HG02763 (cell line): ENCODE results near the gene DVL1.
"Not testable (repeated sequence)": the region's sequence is repeated elsewhere in the genome, so short reads cannot be mapped to it uniquely, and the experiment has no call there.

ENCODE experiments used
- ATAC-seq: cut with Tn5 transposase; IDR thresholded peaks from one replicate; pipeline ENCODE4 v1.9.1; 2021; ENCODE audit warnings: mild to moderate bottlenecking, moderate library complexity; ENCODE audit not compliant: unreplicated experiment

Gene DVL1

DNA sequence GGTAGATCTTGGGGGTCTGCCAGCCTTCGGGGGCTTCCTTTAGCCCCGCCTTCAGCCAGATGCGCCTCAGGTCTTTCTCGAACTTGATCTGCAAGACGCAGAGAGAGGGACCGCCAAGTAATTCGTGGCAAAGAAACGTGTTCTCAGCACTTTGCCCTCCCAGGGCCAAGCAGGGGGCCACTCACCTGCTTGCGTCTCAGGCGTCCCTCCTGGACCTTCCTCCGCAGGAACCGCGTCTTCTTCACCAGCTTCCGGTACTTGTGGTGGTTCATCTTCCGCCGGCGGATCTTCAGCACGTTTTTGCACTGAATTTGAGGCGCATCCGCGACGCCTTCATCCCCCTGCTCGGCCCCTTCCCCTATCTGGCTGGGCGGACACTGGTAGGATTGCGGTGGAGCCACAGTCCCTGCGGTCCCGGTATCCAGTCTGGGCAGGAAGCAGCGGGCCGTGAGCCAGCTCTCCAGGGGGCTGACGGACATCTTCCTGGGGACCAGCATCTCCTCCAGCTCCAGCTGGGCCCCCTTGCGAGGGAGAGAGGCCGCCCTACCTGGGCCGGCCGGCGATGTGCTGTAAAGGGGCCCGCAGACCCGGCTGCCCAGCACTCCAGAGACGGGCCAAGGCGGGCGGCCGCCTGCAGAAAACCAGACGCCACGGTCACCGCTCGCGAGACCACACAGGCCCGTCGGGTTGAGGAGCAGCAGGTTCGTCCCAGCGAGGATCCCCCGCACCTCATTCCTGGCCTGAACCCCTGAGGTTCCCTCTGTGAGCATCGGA is 24.8 kb upstream of the DVL1 start:
- ATAC-seq: no peak

DNA sequence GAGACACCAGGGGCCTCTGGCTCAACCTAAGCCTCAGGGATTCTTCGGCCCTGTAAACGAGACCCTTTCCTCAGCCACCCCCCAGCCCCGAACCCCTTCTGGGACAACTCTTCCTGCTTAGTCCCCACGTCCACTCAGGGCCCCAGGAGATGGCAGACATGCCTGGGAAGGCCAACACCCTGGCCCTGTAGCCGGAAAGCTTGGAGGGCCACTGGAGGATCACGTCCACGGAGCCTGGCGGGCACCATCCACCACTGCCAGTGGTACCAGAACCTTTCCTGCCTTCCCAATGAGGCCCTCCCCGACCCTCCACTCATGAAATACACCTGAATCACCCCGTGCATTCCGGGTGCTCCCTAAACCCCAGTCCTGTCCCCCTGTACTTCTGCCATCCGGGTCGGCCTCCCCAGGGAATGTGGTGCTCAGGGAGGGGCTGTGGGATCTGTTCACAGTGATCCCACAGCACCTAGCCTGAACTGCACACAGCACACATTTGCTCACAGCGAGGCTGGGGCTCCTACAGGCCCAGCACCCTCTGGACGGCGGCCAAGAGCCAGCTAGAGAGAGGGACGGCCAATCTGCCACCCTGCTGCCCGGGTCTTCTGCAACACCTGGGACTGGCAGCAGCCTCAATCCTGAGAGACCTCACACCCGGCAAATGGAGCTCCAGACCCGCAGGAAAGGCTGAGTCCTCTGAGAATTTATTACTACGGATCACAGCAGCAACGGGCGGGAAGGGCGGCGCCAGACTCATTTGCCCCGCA is 24.0 kb upstream of the DVL1 start:
- no peak for ATAC-seq

DNA sequence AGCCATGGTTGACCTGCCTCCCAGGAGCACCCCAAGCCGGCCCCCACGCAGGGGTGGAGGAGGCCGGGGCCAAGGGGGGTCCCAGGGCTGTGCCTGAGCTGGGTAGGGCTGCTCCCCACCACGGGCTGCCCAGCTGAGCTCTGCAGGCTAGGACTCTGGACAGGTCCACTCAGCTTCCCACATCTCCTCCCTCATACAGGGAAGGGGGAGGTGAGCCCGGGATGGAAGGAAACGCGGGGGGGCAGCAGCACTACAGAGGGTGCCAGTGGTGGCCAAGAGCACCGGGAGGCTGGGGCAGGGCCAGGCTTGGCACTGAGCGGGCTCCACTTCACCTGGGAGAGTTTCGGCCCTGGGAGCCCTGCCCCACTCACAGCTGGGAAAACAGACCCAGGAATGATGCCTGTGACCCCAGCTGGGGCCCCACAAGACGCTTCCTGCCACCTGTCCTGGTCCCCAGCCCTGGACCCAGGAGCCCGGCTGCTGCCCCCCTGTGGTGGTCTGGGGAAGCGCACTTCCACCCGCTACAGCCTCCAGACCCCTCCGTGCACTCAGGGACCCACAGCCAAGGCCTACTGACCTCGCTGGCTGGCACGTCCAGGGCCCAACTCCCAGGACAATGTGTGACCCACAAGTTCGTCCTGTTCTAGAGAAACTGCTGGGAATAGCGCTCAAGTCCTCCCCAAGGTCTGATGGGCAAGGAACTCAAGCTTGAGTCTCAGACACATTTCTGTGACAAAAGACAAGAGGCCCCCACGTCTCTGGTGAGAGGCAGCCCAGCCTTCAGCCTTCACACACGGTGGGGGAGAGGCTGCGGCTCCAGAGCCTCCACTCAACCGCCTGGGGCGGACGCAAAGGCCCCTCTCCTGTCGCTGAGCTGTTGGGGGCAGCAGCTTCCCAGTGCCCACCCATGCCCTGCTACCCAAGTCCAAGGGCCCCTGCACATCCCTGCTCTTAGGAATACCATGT is 22.8 kb upstream of the DVL1 start:
- ATAC-seq: no peak

DNA sequence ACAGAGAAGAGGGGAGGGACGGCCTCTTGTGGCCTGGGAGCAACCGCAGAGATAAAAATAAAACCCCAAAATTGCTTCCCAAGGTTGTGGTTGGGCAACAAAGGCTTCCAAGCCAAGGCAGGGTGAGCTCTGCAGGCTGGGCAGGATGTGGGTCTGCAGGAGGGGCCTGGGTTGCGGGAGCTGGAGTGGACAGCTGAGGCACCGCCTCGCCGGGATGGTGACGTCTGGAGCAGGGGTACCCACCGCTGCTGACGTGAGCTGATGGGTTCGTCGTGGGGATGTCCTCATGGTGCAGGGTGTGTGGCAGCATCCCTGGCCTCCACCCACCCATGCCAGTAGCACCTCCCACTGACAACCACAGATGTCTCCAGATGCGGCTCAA is 22.1 kb upstream of the DVL1 start:
- ATAC-seq: no peak

DNA sequence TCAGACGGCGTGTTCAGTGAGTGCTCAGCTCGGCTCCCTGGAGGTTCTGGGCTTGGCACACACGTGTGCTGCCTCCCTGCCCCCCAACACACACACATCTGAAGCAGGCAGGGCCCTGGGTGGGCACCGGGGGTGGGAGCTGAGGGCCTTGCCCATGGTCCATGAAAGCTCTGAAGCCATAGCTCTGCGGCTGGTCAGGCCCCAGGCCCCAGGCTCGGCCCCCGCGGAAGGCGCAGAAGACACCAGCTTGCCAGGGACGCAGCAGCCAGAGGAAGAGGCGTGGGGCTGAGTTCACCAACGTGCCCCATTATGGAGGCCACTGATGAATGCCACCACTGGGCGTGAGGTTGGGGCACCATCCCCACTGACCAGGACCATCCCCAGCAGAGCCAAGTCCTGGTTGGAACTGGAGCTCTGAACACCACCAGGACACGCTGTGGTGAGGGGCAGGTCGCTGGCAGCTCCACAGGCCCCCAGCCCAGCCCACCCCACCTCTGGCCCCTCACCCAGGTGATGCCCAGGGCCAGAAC is 21.6 kb upstream of the DVL1 start:
- no peak for ATAC-seq

DNA sequence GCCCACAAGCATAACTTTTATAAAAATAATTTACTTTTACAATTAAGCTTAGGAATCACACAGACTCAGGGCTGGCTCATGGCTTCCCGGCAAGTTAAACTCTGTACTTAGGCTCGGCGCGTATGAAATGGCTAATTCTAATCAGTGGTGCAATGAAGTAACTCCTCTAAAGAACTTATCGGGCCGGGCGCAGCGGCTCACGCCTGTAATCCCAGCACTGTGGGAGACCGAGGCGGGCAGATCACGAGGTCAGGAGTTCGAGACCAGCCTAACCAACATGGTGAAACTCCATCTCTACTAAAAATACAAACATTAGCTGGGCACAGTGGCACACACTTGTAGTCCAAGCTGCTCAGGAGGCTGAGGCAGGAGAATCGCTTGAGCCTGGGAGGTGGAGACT is 20.9 kb upstream of the DVL1 start:
- ATAC-seq: not testable (repeated sequence)

DNA sequence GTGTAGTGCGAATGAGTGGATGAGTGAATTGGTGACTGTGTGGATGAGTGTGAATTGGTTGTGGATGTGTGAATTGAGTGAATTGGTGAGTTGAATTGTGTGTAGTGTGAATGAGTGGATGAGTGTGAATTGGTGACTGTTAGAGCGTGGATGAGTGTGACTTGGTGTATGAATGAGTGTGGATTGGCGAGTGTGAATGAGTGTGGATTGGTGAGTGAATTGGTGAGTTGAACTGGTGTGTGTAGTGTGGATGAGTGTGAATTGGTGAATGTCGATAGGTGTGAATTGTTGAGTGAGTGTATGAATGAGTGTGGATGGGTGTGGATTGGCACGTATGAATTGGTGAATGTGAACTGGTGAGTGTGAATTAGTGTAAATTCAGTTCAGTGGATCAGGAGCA is 18.1 kb upstream of the DVL1 start:
- ATAC-seq: no peak

DNA sequence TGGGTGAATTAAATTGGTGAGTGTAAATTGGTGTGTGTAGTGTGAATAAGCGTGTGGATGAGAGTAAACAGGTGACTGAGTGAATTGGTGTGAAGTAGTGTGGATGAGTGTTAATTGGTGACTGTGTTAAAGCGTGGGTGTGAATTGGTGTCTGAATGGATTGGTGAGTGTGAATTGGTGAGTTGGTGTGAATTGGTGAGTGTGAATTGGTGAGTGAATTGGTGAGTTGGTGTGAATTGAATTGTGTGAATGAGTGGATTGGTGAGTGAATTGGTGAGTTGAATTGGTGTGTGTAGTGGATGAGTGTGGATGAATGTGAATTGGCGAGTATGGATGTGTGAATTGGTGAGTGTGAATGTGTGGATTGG is 17.5 kb upstream of the DVL1 start:
- no peak for ATAC-seq

DNA sequence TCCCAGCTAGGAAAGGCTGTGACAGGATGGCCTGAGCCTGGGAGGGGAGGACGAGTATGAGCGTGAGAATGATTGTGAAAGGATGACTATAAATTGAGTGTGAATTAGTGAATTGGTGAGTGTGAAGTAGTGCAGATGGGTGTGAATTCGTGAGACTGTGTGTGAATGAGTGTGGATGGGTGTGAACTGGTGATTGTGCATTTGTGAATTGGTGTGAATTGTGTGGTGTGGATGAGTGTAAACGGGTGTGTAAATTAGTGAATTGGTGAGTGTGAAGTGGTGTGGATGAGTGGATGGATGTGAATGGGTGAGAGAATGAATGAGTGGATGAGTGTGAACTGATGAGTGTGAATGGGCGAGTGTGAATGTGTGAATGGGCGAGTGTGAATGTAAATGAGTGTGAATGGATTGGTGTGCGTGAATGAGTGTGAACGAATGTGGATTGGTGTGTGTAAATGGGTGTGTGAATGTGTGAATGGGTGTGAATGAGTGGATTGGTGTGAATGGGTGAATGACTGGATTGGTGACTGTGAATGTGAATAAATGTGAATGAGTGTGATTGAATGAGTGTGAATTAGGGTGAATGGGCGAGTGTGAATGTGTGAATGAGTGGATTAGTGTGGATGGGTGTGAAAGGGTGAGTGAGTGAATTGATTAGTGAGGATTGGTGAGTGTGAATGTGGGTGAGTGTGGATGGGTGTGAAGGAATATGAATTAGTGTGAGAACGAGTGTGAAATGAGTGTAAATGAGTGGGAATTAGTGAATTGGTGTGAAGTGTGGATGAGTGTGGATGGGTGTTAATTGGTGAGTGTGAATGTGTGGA is 16.9 kb upstream of the DVL1 start:
- no peak for ATAC-seq

DNA sequence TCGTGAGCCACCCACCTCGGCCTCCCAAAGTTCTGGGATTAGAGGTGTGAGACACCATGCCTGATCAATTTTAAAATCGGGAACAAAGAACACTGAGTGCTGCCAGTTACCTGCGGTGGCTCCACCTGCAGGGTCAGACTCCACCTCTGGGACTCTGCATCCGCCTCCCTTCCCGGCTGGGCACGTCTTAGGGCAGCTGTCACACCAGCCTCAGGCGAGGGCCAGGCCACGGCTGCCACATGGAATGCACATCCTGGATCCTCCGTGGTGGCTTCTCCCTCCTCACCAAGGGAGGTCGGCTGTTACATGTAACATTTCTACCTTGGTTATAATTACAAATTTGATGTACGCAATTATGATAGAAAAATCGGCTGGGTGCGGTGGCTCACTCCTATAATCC is 15.0 kb upstream of the DVL1 start:
- no peak for ATAC-seq

DNA sequence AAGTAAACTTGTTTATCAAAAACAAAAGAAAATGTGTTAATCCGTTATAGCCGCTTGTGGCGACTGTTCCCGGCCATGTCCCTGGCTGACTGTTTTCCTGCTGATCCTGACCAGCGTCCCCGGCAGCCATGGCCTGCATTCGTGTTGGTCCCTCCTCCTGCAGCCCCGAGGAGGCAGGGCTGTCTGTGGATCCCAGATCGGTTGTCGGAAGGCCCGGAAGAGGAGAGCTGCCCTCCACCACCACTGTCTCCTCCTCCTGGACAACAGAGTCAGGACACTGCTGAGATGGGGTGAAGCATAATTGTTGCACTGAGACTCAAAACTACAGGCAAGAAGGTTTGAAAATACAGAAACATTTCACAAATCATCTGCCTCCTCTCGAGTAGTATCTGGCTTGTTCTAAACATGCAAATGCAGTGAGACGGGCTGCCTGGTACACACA is 12.8 kb upstream of the DVL1 start:
- no peak for ATAC-seq

DNA sequence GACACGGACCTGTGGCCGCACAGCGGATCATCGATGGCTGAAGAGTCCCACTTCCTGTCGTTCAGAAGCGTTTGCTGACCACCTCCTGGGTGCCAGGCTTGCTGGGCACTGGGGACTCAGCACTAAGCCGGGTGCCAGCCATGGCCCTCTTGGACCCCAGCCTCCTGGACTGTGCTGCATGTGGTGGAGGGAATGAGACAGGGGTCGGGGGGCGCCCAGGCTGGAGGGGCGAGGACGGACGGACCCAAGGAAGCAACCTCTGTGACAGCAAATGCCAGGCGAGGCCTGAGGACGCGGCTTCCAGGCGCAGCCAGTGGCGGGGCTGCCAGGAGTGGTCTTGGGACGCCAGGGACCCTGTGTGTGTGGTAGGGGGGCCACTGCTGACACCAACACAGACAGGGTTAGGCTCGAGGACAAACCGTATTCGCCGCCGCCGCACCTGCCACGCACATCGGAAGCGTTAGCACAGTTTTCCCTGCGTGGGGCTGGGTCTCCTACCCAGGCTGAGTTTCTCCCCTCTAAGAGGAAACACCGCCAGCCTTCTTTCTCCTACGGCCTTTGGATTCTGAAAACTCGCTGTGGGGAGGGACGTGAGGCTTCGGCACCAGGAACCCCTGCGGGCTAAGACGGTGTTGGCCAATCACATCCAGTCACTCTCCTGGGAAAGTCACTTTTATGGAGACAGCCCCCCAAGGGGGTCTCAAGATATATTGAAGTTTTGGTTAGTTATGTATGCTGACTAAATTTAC is 12.2 kb upstream of the DVL1 start:
- no peak for ATAC-seq

DNA sequence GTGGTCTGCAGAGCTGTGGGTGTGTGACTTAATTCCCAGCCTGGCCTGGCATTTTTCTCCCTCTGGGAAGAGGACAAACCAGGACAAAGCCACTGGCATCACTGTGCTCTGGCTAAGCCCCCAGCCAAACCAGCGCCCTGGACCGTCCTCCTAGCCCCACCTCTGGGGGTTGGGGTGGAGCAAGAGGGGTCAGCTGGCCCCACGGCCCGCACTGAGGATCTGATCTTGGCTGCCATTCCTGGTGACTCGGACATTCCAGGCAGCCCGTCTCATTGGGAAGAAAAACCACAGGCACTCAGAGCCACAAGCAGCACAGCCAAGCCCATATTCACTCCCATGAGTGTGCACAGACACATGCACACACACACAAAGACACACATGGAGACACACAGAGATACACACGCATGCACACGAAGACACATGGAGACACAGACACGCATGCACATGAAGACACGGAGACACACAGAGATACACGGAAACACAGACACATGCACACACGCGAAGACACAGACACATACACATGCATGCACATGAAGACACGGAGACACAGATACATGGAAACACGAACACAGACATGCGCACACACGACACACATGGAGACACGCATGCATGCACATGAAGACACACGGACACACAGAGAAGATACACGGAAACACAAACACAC is 11.4 kb upstream of the DVL1 start:
- no peak for ATAC-seq

DNA sequence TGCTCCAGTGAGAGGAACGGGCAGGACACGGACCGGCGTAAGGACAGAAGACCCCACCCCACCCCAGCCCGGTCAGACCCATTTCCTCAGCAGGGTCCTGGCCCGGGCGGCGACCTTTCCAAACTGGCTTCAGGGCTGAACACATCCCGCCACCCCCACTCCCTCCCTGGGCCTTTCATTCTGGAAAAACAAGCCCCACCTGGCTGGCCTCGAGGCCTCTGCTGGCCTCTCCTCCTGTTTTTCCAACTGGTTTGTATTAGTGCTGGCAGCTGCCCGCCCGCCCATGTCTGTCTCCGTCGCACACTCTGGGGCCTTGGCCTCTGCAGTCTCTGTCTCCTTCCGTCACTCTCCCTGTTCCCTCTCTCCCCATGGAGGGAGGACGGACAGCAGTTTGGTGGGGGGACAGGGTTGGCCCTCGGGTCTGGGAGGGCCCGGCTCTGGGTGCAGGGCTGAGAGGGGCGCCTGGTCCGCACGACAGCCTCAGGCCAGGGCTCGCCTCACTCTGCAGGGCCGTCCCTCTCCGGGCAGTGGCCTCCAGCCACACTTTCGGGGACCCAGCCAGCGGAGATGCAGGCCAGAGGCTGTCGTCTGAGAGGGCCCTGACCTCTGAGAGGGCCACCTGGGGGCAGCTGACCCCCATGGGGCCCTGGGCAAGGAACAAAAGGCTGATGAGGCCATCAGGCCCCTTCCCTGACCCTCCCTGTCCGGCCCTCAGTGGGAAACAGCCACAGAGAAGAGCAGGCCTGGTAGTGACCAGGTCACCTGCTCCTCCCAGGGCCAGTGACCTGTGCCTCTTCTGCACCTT is 10.6 kb upstream of the DVL1 start:
- ATAC-seq: no peak

DNA sequence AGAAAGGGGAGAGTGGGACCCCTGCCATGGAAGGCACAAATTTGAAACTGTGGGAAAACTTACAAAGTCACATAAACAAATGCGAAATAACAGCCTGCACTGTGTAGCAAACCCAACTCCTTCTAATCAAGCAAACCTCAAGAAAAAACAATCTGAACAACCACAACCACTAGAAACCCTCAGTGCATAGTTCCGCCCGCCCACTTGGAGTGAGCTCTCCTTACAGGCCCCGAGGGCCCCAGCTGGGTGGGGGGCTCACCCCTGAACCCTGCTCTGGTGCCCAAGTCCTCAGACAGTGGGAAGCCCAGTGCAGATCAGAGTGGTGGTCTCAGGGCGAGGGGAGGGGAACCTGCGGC is 10.1 kb upstream of the DVL1 start:
- ATAC-seq: no peak

DNA sequence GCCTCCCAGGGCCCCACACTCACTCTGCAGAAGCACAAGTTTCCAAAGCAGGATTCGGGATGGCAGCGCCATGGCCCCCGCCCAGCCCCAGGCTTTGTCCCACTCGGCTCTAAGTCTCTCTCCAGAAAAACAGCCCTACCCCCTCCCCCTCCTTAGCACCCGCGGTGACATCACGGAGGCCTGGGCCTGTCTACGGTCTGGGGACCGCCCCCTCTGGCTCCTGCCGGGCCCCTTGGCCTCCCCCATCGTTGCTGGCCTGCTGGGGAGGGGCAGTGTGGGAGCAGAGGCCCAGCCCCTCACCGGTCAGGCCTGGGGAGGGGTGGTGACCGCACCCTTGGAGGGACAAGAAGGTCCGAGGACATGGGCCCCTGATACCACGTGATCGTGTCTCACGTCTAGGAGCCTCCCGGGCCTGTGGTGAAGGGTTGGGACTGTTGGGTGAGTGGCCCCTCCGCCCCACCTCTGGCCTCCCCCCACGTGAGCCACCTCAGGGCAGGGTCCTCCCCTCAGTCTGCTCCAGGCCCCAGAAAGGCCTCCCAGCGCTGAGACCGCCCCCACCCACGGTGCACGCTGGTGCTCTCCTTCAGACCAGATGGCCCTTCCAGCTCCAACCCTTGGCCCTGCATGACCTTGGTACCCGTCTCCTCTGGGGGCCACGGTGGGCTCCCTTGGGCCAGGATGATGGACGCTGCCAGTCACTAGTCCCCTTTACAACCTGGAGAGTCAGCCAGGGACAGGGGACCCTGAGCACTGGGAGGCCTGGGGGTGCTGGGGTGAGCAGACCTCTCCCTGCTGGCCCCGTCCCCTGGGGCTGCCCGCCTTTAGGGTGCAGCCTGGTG is 9.4 kb upstream of the DVL1 start, which contains the start of gene MXRA8:
Gene MXRA8 (minus strand): TSS at position 123 of the 839 bp plus-strand sequence. CDS start 51 bp downstream, at position 72.
- ATAC-seq: no peak

DNA sequence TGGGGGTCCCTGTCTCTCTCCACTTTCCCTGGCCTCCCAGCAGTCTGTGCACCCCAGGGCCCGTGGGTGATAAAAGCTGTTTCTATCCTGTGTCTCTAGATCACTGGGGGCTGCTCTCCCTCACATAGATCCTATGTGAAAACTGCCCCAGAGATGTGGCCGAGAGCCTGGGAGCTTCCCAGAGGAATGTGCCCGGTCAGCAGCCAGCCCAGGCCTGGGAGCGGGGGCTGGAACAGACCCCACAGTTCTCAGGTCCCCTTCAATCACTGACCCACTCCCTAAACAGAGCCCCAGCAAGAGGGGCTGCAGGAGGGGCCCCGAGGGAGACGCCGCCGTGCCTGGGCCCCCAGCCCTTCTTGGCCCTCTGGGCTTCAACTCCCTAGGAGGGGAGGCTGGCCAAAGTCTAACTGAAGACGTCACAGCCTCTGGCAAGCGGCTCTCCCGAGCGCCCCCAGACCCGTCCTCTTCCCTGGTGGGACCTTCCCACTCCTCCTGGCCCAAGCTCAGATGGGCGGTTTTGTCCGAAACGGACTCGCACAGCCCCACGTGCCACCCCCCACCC is 8.7 kb upstream of the DVL1 start:
- no peak for ATAC-seq
